C4-2B (cell line): ENCODE measurements around the gene TPD52L1.

Experiments used
- H3K27ac ChIP-seq: fragments of 450-650 bp; 2 replicates; pipeline ENCODE4 v1.5.1; 2017
- ZFX ChIP-seq: fragments of 450-650 bp; IDR thresholded peaks from 2 replicates; pipeline ENCODE4 v1.6.1; 2017
- TF ChIP-seq, protein P1 (sequence below): fragments of 450-650 bp; conservative IDR thresholded peaks from 2 replicates; pipeline ENCODE4 v1.5.1; 2017; ENCODE audit warnings: mild to moderate bottlenecking

TPD52L1 gene

DNA sequence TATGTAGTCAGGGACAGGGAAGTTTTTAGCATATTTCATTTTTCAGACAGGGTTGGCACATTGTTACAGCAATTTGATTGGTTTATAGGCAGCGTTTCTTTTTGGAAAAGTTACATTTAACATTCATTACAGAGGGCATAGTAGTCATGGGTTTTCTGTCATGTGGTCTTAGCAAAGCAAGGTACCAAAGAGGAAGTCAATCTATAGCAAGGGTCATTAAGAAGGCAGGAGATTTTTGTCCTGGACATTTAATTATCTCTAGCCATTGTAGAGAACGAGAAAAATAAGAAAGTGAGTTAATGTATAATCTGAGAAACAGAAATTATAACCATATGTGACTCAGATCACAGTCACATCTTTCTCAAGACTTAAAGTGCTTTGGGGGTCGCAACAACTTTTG lies 47.4 kb downstream of the TPD52L1 start:
- no peak for TF ChIP-seq ZFX
- TF ChIP-seq, protein P1, sequence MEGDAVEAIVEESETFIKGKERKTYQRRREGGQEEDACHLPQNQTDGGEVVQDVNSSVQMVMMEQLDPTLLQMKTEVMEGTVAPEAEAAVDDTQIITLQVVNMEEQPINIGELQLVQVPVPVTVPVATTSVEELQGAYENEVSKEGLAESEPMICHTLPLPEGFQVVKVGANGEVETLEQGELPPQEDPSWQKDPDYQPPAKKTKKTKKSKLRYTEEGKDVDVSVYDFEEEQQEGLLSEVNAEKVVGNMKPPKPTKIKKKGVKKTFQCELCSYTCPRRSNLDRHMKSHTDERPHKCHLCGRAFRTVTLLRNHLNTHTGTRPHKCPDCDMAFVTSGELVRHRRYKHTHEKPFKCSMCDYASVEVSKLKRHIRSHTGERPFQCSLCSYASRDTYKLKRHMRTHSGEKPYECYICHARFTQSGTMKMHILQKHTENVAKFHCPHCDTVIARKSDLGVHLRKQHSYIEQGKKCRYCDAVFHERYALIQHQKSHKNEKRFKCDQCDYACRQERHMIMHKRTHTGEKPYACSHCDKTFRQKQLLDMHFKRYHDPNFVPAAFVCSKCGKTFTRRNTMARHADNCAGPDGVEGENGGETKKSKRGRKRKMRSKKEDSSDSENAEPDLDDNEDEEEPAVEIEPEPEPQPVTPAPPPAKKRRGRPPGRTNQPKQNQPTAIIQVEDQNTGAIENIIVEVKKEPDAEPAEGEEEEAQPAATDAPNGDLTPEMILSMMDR = no peak
- H3K27ac ChIP-seq = no peak overlapping the region

DNA sequence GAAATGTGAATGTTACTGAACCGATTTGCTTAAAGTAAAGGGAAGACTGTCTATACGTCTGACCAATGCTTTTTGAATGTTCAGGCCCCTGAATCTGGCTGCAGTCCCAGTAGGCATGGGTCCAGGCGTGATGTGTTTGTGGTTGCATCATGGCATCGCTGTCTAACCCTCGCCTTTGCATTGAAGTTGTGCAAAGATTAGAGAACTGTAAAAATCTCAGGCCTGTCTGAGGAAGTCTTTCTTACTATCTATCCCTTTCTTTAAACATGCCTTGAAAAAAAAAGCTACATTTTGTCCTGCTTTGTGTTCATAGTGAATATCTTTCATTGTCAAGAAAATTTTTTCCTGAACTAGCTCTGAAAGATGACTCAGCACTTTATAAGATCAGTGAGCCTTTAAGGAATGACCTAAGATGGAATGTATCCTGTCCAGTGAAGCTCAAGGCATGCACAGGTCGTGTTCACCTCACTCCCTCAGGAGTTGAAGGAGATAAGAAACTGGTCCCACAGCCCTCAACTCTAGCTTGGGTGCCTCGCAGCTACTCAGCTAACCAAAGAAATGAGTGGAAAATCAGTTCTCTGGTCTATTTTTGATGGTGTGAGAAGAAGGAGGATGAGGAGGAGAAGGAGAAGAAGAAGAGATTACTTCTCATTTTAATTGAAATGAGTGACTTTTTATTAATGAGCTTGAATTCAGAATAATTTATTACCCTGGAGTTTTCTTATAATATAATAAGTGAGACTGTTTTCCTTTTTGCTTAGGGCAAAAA lies 48.6 kb downstream of the TPD52L1 start:
- peak overlapping the region; percentile 75 for H3K27ac ChIP-seq
- TF ChIP-seq, protein P1 = no peak
- no peak for TF ChIP-seq ZFX

DNA sequence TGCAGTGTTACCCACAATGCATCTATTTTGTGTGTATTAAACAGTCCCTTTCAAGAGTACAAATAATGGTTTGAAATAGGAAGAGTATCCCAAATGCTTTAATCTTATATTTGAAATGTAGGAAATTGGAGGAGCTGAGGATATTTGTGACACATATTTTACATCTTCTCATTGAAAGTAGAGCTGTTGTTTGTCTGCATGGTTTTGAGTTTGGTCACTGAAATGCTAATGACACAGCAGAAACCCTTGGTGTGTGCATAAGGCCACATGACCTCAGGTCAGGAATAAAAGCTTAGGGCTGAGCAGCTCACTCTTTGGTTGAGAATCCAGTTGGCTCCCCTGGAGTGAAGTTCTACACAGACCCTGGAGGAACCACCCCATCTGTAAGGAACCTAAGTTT lies 49.8 kb downstream of the TPD52L1 start:
- no peak overlapping the region; the same call in 1 of the 2 replicates for H3K27ac ChIP-seq
- TF ChIP-seq, protein P1 = no peak
- no peak for TF ChIP-seq ZFX

DNA sequence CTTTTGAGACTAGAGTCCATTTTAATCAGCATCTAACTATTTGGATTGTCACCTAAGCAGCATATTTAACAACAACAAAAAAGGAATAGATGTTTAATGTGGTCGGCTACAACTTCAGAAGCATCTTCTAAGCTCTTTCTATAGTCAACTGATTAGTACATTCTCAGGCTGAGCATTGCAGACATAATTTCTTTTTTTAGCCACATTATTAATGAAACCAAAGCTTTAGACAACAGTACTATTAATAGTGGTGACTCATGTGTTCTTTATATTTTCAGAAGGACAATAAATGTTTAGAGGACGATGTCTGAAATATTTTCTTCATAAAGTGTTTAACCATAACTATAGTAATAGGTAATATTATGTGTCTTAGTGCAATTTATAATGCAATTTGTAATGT lies 52.4 kb downstream of the TPD52L1 start:
- TF ChIP-seq, protein P1 = no peak
- TF ChIP-seq ZFX = no peak
- no peak overlapping the region for H3K27ac ChIP-seq

DNA sequence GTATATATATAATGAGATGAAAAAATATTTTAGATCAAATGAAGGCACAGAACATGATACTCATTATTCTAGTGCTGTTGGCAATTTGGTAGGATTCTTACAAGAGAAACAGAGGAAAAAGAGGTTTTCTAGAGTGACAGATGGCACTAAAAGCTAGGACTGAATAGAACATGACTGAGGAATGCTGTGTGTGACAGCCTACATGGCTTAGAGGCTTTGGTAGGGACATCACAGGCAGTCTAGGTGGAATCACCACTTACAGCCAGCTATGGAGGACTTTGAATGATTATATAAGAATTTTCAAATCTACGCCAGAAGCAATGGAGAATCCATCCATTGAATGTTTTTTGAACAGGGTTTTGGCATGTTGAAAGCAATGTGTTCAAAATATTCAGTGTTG lies 52.8 kb downstream of the TPD52L1 start:
- TF ChIP-seq, protein P1 = no peak
- no peak for TF ChIP-seq ZFX

DNA sequence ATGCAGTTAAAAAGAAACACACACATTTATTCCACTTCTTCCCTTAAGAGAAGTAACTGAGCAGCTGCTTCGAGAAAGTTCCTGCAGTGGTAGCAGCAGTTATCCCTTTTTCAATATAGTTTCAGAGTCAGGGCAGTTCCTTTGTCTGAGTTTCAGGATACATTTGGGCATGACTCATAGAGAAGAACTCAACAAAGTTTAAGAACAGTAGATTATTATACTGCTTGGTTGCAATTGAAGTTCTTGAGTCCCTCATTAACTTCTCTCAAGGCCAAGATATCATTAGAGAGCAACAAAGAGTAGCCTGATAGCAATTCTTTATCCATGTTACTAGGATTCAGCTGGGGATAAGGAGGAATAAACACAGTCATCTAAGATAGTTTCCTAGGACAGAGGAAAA lies 54.4 kb downstream of the TPD52L1 start:
- H3K27ac ChIP-seq = no peak overlapping the region
- TF ChIP-seq, protein P1 = no peak
- TF ChIP-seq ZFX = no peak

More for the DNA sequence above, 52.8 kb downstream of the TPD52L1 start:
- no peak overlapping the region for H3K27ac ChIP-seq

DNA sequence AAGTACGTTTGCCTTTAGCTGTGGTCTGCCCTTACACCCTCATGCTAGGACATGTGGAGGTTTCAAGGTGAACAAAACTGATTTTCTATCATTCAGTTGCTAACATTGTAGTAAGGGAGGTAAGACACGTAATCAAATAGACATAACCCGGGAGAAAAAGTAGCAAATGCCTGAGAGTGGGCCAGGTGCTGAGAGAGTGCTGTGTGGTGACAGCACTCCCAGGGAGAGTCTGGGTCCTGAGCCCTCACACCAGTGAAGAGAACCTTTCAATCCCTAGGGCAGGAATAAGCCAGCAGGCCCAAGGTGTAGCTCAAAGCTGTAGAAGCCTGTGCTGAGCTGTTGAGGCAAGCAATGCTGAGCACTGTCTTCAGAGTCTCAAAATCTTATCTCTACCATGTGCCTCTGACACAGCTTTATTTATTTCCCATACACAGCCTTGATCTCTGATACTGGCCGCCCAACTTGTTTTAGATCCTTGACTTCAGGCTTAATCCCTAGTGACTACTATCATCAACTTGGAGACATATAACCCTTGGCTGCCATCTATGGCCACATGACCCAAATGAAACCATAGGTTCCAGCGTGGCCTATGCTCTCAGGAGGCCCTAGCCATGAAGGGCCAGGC lies 55.2 kb downstream of the TPD52L1 start:
- TF ChIP-seq, protein P1 = no peak
- TF ChIP-seq ZFX = no peak
- H3K27ac ChIP-seq = no peak overlapping the region
